HG03469 (cell line): ENCODE measurements around the gene TAF11L11.
"Not testable (repeated sequence)": the region's sequence is repeated elsewhere in the genome, so short reads cannot be mapped to it uniquely, and the experiment has no call there.

Experiments used
- ATAC-seq: cut with Tn5 transposase; IDR thresholded peaks from one replicate; pipeline ENCODE4 v1.9.1; 2021; ENCODE audit warnings: mild to moderate bottlenecking, moderate library complexity, moderate number of reproducible peaks; ENCODE audit not compliant: unreplicated experiment

TAF11L11 gene

GRCh38 chr5:17603880-17604279 is at the start of gene TAF11L11:
Gene TAF11L11 (plus strand): TSS chr5:17604183.
- ATAC-seq, result not testable (repeated sequence)

GRCh38 chr5:17585658-17586057 is 18.3 kb upstream of the TAF11L11 start, which contains the start of gene TAF11L7:
Gene TAF11L7 (minus strand): TSS chr5:17585758.
- not testable (repeated sequence) for ATAC-seq

GRCh38 chr5:17590860-17591259 is 13.1 kb upstream of the TAF11L11 start, which contains the start of gene TAF11L8:
Gene TAF11L8 (minus strand): TSS chr5:17590960.
- ATAC-seq, result not testable (repeated sequence)

GRCh38 chr5:17594255-17594654 is 9.7 kb upstream of the TAF11L11 start, which contains the start of gene TAF11L9:
Gene TAF11L9 (minus strand): TSS chr5:17594394.
- not testable (repeated sequence) for ATAC-seq

GRCh38 chr5:17597728-17598127 is 6.3 kb upstream of the TAF11L11 start, which contains the start of gene TAF11L10:
Gene TAF11L10 (minus strand): TSS chr5:17597828.
- not testable (repeated sequence) for ATAC-seq

- no peak for ATAC-seq
Observed at GRCh38 chr5:17604951-17605350, 968 bp downstream of the TAF11L11 start.

GRCh38 chr5:17607461-17607860 is 3.5 kb downstream of the TAF11L11 start:
- ATAC-seq, result not testable (repeated sequence)

- not testable (repeated sequence) for ATAC-seq
Observed at GRCh38 chr5:17610092-17610491, 6.1 kb downstream of the TAF11L11 start, which contains the start of gene TAF11L12. Gene TAF11L12 (plus strand): TSS chr5:17610392.

GRCh38 chr5:17614872-17615605 is 11.1 kb downstream of the TAF11L11 start:
- no peak for ATAC-seq

- no peak for ATAC-seq
Observed at GRCh38 chr5:17619354-17619753, 15.4 kb downstream of the TAF11L11 start.

- ATAC-seq, result no peak
Observed at GRCh38 chr5:17620627-17621026, 16.6 kb downstream of the TAF11L11 start.

GRCh38 chr5:17625686-17626085 is 21.7 kb downstream of the TAF11L11 start:
- ATAC-seq, result no peak

GRCh38 chr5:17631788-17632187 is 27.8 kb downstream of the TAF11L11 start, which contains the start of gene TAF11L13:
Gene TAF11L13 (plus strand): TSS chr5:17632088.
- not testable (repeated sequence) for ATAC-seq

- ATAC-seq, result no peak
Observed at GRCh38 chr5:17634160-17634559, 30.2 kb downstream of the TAF11L11 start, which contains the start of gene TAF11L14. Gene TAF11L14 (plus strand): TSS chr5:17634460.

GRCh38 chr5:17649232-17649631 is 45.2 kb downstream of the TAF11L11 start:
- ATAC-seq, result not testable (repeated sequence)

GRCh38 chr5:17655201-17655759 is 51.3 kb downstream of the TAF11L11 start:
- not testable (repeated sequence) for ATAC-seq
